Body of pancreas (tissue), 4 donors: ENCODE results near the gene KLHDC7A. TPM values are rescaled to one million over a fixed set of nuclear protein-coding genes. Genes with fewer than 3 reads are reported as not detected.
"Not testable (repeated sequence)": the region's sequence is repeated elsewhere in the genome, so short reads cannot be mapped to it uniquely, and the experiment has no call there.

ENCODE experiments used
- ATAC-seq: fragments of 150-250 bp; one replicate; pipeline ENCODE4 v1.9.1; 2016
- DNase-seq, 4 donors: peaks; one replicate each; pipeline ENCODE4 v3.0.0-alpha.2; 2019
- H3K27ac ChIP-seq, 4 donors: fragments of 200-600 bp; sonication (generic); 1 replicate in 3 of 4; 2 replicates in 1 of 4; pipeline versions ENCODE4 v1.5.1 to v1.6.1; 2016 to 2019; ENCODE audit warnings: mild to moderate bottlenecking in 1 of 4, mixed read lengths in 1 of 4, moderate library complexity in 1 of 4
- H3K27me3 ChIP-seq, 2 donors: fragments of 200-600 bp; sonication (generic); one replicate each; pipeline ENCODE4 v1.6.0; 2016; ENCODE audit warnings: mild to moderate bottlenecking in 1 of 2
- H3K36me3 ChIP-seq, 2 donors: fragments of 200-600 bp; sonication (generic); replicated peaks in 1 of 2; 2 replicates each; pipeline ENCODE4 v1.5.1; 2016; ENCODE audit warnings: low read depth in 2 of 2; ENCODE audit not compliant: insufficient read depth in 1 of 2
- H3K4me1 ChIP-seq: fragments of 200-600 bp; sonication (generic); one replicate; pipeline ENCODE4 v1.6.0; 2016
- H3K4me3 ChIP-seq, 2 donors: fragments of 200-600 bp; sonication (generic); 1 replicate in 1 of 2; 2 replicates in 1 of 2; pipeline ENCODE4 v1.5.1; 2016 to 2019
- H3K9me3 ChIP-seq, 3 donors: fragments of 200-600 bp; sonication (generic); 1 replicate in 2 of 3; 2 replicates in 1 of 3; pipeline ENCODE4 v1.5.1; 2016
- CTCF ChIP-seq, 7 experiments: fragments of 450-650 bp in 4 of 7; fragments of 200-600 bp in 3 of 7; sonication (generic) in 3 of 7; IDR thresholded peaks; one replicate each; pipeline ENCODE4 v1.5.1; 2016 to 2019; ENCODE audit warnings: antibody characterized with exemption in 7 of 7
- POLR2A ChIP-seq, 3 donors: fragments of 450-650 bp; IDR thresholded peaks; one replicate each; pipeline ENCODE4 v1.6.1; 2016; ENCODE audit warnings: antibody characterized with exemption in 3 of 3, mild to moderate bottlenecking in 2 of 3
- WGBS, 2 donors: methylation state at CpG; one replicate each; pipeline ENCODE4 v1.1.5; 2017; 5-methylcytosine and 5-hydroxymethylcytosine counted together
- intact Hi-C: fragments of 100-400 bp; cut with DNase I; formaldehyde crosslinking; loops from one replicate; pipeline ENCODE4 v1.15.1; 2023
- total RNA-seq, 2 donors: library from RNA; depleted of rRNA; stranded (reverse); fragments of >200 nt; gene quantifications; one replicate each; pipeline ENCODE4 v1.1.0, GENCODE V29; 2016

The KLHDC7A gene
- total RNA-seq, 2 donors from 2014 or later, result 3.6 to 5.6 TPM

- Histone ChIP-seq H3K27ac (no peak overlapping the region), H3K9me3 (no peaks in the 10 kb centered on the region), H3K4me1 (peaks cover 1% of the 10 kb centered on the region), H3K4me3 (no peak overlapping the region), H3K36me3 (no peaks in the 10 kb centered on the region), H3K27me3 (no peaks in the 10 kb centered on the region)
- TF ChIP-seq POLR2A (IDR thresholded peaks at IDR 0.05), result no peak
- no peak for ATAC-seq
- intact Hi-C loops, result no loop called here
- WGBS, 2 donors, result 74 to 86% methylated on average over 12 to 15 of the region's 15 CpGs
- no peak for DNase-seq
Observed at GRCh38 chr1:18458133-18459092, 22.3 kb upstream of the KLHDC7A start.

- peaks cover 22% of the 10 kb centered on the region for H3K4me1 ChIP-seq
- intact Hi-C loops, result no loop called here
- WGBS, 2 donors, result 73 to 76% methylated on average over 9 to 10 of the region's 10 CpGs
- DNase-seq, result peak in 1 of 4 donors; percentile 39
- H3K4me3 ChIP-seq, result no peak overlapping the region
- H3K27me3 ChIP-seq, result no peaks in the 10 kb centered on the region
- no peak overlapping the region for H3K27ac ChIP-seq
- no peaks in the 10 kb centered on the region for H3K36me3 ChIP-seq
- no peak for ATAC-seq
- H3K9me3 ChIP-seq, result no peaks in the 10 kb centered on the region
- no peak for TF ChIP-seq POLR2A (IDR thresholded peaks at IDR 0.05)
- no peak for TF ChIP-seq CTCF (IDR thresholded peaks at IDR 0.05)
Observed at GRCh38 chr1:18461656-18462055, 19.1 kb upstream of the KLHDC7A start.

GRCh38 chr1:18462517-18462916 lies 18.2 kb upstream of the KLHDC7A start:
- H3K4me1 ChIP-seq, result peaks cover 22% of the 10 kb centered on the region
- H3K4me3 ChIP-seq, H3K27me3 ChIP-seq, H3K36me3 ChIP-seq, ATAC-seq, DNase-seq, intact Hi-C loops, H3K9me3 ChIP-seq, H3K27ac ChIP-seq: not testable (repeated sequence)
- 97 to 100% methylated on average over 5 of the region's 5 CpGs for WGBS, 2 donors

GRCh38 chr1:18463063-18463462 lies 17.7 kb upstream of the KLHDC7A start:
- H3K36me3 ChIP-seq, result no peaks in the 10 kb centered on the region
- no peak for ATAC-seq
- no peak overlapping the region for H3K4me3 ChIP-seq
- no peak for TF ChIP-seq CTCF (IDR thresholded peaks at IDR 0.05)
- no peak for TF ChIP-seq POLR2A (IDR thresholded peaks at IDR 0.05)
- intact Hi-C loops, result no loop called here
- DNase-seq, result no peak
- H3K27me3 ChIP-seq, result no peaks in the 10 kb centered on the region
- no peak overlapping the region for H3K27ac ChIP-seq
- peaks cover 22% of the 10 kb centered on the region for H3K4me1 ChIP-seq
- H3K9me3 ChIP-seq, result no peaks in the 10 kb centered on the region
- WGBS, 2 donors, result 79 to 89% methylated on average over 8 of the region's 8 CpGs

- TF ChIP-seq POLR2A (IDR thresholded peaks at IDR 0.05) (no peak), CTCF (IDR thresholded peaks at IDR 0.05) (no peak)
- WGBS, 2 donors, result 32 to 43% methylated on average over 5 to 6 of the region's 6 CpGs
- Histone ChIP-seq H3K27me3 (no peaks in the 10 kb centered on the region), H3K4me3 (no peak overlapping the region), H3K36me3 (no peaks in the 10 kb centered on the region), H3K4me1 (peaks cover 22% of the 10 kb centered on the region), H3K9me3 (no peaks in the 10 kb centered on the region), H3K27ac (peak overlapping the region; percentile 75 to 84 (median 78))
- DNase-seq (peak; percentile 70 to 84 (median 78)), ATAC-seq (peak; percentile 90)
- intact Hi-C loops, result no loop called here
Observed at GRCh38 chr1:18463984-18464664, 16.6 kb upstream of the KLHDC7A start.
